ENCODE measurements around the gene CDY2A.
"Not testable (repeated sequence)": the region's sequence is repeated elsewhere in the genome, so short reads cannot be mapped to it uniquely, and the experiment has no call there.

Gene CDY2A, protein sequence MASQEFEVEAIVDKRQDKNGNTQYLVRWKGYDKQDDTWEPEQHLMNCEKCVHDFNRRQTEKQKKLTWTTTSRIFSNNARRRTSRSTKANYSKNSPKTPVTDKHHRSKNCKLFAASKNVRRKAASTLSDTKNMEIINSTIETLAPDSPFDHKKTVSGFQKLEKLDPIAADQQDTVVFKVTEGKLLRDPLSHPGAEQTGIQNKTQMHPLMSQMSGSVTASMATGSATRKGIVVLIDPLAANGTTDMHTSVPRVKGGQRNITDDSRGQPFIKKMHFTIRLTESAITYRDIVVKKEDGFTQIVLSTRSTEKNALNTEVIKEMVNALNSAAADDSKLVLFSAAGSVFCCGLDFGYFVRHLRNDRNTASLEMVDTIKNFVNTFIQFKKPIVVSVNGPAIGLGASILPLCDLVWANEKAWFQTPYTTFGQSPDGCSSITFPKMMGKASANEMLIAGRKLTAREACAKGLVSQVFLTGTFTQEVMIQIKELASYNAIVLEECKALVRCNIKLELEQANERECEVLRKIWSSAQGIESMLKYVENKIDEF

DNA sequence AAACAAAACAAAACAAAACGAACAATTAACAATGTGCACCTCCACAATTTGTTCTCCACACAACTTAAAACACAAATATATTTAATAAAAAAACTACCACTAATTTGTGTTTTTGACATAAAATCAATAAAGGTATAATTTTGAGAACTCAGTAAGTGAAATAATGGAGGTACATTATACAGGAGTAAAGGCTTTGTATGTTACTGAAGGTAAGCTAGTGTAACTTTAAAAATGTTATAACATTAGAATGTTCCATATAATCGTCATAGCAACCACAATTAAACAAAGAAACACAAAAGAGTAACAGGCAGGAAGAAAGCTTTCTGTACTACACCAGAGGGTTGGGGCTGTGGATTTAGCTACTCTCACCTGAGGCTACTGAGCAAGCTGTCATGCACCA, at the start of gene CDY2A:
TSS of gene CDY2A (plus strand) at position 301 of the 400 bp plus-strand sequence. CDS start 328 bp downstream, outside the sequence.
- not testable (repeated sequence) for DNase-seq

DNA sequence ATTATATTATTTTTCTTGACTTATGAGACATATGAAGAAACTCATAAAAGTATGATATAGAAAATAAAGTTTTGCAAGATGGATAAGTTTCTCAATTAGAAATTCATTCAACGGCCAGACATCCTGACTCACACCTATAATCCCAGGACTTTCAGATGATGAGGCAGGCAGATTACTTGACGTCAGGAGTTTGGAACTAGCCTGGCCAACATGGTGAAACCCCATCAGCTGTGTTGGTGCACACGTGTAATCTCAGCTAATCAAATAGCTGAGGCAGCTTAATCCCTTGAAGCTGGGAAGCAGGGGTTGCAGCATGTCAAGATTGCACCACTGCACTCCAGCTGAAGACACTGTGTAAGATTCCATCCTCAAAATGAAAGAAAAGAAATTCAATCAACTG, 28.0 kb upstream of the CDY2A start:
- not testable (repeated sequence) for DNase-seq

DNA sequence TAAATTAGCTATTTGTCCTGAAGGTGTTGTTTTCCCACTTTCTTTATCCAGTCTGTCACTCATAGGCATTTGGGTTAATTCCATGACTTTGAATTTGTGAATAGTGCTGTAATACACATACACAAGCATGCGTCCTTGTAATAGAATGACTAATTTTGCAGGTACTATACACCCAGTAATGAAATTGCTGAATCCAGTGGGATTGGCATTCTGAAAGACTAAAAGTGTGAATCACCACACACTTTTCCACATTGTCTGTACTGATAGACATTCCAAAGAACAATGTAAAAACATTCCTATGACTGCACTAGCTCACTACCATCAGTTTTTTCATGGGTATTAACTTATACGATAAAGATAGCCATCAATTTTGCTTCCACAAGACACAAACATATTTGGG, 27.3 kb upstream of the CDY2A start:
- DNase-seq, result not testable (repeated sequence)

GRCh38 chrY:18023897-18024296, 1.7 kb upstream of the CDY2A start:
- not testable (repeated sequence) for DNase-seq

DNA sequence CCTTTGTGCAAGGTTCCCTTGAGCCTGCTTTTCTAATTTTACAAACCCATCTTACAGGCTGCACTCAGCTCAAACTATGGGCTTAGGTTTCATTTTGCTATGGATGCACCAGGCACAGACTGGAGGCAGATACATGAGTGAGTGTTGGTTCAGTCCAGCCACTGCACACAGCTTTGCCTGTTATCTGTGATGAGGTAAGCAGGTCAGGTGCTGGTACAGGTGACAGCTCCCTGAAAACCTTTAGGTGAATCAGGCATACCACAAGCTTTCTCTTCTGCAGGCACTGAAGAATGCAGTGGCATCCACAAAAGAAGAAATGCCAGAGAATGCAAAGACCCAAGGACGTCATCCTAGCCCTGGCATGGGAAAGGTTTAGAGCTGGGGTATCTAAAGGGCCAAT, 3.3 kb downstream of the CDY2A start:
- DNase-seq, result not testable (repeated sequence)

- DNase-seq, result not testable (repeated sequence)
These were observed 4.6 kb downstream of the CDY2A start for GRCh38 chrY:18030178-18030577.

GRCh38 chrY:18034100-18034814, 8.7 kb downstream of the CDY2A start:
- not testable (repeated sequence) for DNase-seq

DNA sequence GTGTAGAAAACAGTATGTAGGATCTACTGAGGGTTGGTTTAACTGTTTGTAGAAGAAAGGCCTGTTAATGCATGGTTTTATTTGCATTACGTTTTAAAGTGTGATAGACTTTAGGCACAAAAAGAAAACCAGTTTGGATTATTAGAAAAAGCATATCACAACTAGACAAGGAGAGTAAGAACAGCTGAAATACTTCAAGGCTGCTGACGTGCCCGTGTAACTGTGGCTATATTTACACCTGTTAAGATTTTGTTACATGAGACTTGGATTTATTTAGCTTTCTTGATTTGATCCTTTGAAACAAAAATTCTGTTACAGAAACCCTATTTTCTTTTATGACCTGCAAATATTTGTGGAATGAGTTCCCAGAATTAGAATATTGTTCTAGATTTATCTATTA, 9.3 kb downstream of the CDY2A start:
- not testable (repeated sequence) for DNase-seq

DNA sequence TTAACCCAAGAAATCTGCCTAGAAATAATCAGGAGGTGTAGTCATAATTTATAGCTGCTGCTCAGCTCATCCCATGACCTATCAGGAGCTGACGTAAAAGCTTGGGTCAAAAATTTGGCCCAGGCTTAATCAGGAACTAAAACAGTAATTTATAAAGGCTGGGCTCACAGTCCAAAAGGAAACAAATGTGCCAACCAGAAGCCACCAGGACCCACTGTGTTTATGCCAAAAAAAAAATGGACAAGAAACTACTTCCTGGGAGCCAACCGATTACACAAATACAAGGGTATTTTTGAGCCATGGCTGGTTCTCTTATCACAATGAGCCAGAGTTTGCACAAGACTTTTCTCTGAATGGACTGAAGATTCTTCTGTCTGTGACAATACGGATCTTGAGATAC, 19.4 kb downstream of the CDY2A start:
- not testable (repeated sequence) for DNase-seq

DNA sequence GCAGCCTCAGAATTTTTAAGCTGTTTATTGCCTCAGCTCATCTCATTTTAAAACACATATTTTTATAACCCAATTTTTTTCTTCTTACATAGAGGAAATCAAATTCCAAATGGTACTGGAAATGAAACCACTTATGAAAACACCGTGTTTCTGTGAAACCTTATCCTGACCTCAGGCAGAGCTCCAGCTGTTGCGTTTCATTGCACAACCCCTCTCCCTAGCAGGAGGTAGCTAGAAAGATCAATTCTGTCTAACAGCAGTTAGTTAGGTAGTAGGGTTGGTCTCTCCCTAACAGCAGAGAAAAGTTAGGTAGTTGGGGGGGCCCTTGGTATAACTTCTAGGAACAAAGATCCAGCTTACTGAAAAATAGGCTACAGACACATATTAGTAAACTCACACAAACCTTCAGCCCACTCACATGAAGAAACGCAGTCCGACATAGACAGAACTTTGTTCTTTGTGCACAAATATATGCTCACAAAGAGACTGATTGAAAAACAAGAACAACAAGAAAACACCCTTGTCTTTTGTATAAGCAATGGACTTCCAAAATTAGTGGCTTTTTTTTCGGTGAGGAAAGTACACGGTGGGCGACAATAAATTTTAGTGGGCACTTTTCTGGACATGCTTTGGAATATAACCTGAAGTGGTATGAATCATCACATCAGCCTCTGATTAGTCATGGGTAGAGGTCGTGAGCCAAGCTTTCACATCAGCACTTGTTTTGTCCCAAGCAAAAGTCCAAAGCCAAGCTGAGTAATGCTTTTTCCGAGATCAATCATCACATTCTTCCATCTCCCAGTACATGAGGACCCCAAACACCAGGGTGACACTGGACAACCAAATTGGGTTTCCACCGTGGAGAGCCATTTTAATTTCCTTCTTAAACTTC, 22.8 kb downstream of the CDY2A start:
- DNase-seq, result not testable (repeated sequence)

DNA sequence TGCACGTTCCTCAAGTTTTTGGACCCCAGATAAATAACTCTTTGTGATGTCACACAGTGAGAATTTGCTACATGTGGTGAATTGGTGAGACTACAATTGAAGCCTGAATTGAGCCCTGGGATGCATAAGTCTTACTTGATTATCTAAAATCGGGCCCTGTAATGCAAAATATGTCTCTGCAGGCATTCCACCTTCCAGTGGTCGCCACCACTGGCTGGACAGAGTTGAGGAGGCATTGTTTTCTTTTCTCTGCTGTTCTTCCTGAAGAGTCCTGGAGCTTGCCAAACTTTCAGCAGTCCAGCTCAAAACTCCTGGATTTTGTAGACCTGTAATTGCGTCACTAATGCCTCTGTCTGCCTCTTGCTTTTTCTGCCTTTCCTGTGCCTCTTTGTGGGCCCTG, 23.5 kb downstream of the CDY2A start:
- not testable (repeated sequence) for DNase-seq

DNA sequence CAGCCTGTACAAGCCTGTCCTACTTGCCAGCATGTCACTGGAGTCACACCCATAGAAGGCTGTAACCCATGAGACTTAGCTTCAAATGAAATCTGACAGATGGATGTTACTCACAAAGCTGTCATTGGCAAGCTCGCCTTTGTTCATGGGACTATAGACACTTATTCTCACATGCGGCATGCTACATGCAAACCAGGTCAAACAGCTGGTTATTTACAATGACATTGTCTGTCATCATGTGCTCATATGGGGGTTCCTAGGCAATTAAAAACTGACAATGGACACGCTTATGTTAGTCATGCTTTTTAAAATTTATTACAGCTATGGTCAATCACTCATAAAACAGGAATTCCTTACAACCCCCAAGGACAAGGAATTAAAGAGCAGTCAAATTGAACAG, 30.9 kb downstream of the CDY2A start:
- DNase-seq, result not testable (repeated sequence)

DNA sequence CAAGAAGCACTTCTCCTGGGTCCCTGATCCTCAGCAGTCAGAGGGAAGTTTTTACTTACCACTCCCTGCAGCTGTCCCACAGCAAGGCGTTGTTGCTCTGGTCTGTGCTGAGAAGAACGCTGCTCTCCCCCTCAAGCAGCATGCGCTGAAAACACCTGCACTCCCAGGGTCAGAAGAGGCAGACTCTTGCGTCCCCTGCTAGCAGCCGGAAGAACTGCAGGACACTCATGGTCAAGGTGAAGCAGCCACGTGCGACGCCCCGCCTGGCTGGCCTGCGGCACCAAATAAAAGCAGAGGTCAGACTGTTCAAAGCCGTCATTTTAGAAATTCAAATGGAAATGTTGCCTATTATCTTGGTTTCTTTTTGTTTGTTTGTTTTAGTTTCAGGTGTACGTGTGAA, 47.9 kb downstream of the CDY2A start:
- not testable (repeated sequence) for DNase-seq
